Stimulated activated naive CD4-positive, alpha-beta T cell (primary cell): ENCODE data around the gene ST6GALNAC6.
"Not testable (repeated sequence)": the region's sequence is repeated elsewhere in the genome, so short reads cannot be mapped to it uniquely, and the experiment has no call there.

Experiments used
- DNase-seq, 6 experiments: peaks; one replicate each; lab custom pipeline; 2025; lab: John Stamatoyannopoulos, UW

ST6GALNAC6 gene

GRCh38 chr9:127873223-127873691, 26.1 kb downstream of the ST6GALNAC6 start:
- DNase-seq, result no peak

DNA sequence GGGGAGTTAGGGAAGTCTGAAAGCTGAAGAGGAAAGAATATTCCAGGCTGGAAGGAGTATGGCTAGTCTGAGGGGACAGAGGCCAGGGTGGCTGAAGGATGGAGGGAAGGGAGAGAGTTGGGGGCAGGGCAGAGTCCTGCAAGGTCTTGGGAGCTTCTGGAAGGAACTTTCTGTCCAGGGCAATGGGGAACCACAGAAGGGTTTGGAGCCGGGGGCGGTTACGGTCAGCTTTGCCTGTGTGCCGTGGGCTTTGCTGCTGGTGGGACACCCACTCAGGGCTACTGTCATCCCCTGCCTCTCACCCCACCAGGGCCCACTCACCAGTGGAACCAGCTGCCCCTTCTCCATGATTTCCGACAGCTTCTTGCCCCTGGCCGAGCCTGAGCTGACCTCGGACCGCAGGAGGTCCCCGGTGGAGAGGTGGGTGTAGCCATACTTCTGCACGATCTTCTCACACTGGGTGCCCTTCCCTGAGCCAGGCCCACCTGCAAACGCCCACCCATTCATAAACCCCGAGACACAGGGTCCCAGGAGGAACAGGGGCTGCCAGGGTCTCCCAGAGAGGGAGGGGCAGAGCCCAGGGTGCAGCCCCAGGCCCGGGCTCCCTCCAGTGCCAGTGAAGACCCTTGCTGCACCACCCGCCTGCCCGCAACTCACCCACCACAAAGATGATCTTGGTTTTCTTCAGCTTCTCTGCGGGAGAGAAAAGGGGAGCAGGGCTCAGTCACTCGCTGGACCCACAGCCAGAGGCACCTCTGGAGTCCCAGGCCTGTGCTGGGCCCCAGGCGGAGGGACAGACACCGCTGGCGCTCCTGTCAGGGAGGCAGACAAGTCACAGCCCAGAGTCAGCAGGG, 26.8 kb downstream of the ST6GALNAC6 start:
- DNase-seq, result no peak

DNA sequence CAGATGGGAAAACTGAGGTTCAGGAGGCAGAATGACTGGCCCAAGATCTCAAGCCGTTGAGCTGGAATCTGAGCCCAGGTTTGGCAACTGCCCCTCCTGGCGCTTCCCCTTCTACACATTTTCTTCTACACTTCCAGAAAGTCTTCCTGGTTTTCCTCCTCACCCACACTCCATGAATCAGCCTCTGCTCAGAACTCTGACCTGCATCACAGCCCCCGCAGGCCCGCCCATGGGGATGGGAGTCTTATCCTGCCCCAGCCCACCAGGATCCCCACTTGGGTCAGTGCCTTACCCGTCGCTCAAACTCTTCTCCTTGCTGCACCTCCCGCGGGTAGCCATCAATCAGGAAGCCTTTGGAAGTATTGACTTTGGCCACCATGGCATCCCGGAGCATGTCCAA, 27.9 kb downstream of the ST6GALNAC6 start:
- no peak for DNase-seq

GRCh38 chr9:127870887-127871286, 28.5 kb downstream of the ST6GALNAC6 start:
- DNase-seq, result no peak

DNA sequence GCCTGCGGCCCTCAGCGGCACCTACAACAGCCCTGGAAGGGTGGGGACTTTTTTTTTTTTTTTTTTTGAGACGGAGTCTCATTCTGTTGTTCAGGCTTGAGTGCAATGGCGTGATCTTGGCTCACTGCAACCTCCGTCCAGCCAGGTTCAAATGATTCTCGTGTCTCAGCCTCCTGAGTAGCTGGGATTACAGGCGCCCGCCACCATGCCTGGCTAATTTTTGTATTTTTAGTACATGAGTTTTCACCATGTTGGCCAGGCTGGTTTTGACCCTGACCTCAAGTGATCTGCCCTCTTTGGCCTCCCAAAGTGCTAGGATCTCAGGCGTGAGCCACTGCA, 29.3 kb downstream of the ST6GALNAC6 start:
- not testable (repeated sequence) for DNase-seq

DNA sequence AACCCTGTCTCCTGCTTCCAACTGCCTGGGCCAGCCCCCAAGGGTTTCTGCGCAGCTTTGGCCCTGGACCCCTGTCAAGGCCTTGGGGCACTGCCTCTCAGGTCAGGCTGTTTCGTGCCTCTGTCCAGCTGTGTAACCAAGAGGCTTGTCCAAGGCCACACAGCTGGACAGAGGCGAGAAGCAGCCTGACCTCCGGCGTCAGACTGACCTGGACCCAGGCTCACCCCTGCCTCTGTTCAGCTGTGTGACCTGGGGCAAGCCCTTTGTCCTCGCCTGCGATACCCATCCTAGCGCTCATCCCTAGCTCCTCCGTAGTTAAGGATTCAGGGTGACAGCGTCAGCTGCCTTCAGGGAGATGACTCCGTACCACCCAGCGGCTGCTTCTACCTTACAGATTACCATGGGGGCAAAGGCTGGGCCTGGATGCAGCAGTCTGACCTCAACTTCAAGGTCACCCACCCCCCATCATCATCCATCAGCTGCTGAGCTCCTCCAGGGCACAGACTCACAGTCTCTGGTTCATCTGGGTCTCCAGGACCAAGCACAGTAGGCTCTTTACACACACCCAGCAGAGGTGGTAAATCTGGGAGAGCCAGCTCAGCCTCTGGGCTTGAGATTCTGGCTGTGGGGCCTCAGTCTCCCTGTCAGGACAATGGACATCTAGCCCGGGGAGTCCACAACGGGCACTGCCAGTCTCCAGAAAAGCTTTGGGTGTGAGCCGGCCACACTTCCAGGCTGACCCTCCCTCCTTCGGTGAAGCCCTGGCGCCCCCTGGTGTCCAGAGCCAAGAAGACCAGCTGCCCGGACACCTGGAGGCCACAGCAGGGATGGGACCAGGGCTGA, 29.9 kb downstream of the ST6GALNAC6 start:
- DNase-seq, result peak; percentile 23 to 75 (median 63)

DNA sequence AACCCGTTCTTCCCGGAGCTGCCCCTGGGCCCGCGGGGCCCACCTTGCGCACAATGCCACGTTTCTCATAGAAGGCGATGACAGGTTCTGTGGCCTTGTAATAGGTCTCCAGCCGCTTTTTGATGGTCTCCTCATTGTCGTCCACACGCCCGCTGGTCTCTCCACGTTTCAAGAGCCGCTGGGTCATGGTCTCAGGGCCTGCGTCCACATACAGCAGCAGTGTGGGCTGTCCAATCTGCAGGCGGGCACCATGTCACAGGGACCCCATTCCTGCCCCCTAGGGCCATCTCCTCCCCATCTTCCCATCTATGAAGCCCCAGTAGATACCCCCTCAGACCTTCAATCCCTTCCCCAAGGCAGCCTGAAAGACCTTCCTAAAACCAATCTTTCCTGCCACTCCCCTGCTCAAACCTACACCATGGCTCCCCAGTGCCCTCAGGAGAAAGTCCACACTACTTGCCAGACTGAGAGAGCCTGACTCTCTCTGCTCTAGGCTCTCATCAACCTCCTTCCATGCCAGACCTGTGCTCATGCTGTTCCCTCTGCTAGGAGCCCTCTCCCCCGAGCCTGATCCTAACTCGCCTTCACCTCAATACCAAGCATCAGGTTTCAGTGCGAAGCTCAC, 31.0 kb downstream of the ST6GALNAC6 start:
- no peak for DNase-seq

DNA sequence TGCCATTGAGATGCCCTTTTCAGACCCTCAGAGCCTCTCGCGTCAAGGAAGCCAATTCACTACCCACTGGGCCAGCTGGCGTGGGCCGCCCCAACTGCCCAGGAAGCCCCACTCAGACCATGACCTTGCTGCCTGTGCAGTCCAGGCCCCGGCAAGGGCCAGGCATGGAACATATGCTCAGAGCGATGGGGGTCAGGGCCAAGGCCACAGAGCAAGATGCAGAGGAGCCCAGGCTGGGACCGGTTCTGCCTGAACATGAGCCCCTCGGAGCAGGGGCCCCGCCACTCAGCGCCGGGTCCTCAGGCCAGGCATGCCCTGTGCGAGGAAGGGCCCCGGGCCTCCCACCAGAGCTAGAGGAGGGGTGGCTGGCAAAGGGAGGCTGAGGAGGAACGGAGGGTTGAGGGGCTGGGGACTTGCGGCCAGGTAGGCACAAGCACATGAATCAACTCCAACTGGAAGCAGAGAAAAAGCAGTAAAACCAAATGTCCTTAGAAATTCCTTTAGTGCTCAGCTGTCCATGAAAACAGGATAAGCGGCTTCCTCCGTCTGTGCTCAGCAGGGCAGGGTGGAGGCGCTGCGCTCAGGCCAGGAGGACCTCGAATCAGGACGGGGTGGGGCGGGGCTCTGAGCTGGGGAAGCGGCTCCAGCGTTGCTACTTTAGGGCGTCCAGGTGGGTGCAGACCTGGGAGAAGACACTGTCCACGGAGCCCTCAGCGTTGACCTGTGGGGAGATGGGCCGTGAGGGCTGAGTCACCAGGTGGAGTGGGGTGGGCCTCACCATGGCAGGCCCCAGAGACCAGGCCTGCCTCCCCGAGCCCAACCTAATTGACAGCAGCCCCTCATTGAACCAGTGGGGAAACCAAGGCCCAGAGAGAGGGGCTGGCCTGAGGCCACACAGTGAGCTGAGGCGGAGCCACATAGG, 31.8 kb downstream of the ST6GALNAC6 start:
- no peak for DNase-seq

- DNase-seq, result no peak
These were observed 32.9 kb downstream of the ST6GALNAC6 start for GRCh38 chr9:127866535-127866934.

DNA sequence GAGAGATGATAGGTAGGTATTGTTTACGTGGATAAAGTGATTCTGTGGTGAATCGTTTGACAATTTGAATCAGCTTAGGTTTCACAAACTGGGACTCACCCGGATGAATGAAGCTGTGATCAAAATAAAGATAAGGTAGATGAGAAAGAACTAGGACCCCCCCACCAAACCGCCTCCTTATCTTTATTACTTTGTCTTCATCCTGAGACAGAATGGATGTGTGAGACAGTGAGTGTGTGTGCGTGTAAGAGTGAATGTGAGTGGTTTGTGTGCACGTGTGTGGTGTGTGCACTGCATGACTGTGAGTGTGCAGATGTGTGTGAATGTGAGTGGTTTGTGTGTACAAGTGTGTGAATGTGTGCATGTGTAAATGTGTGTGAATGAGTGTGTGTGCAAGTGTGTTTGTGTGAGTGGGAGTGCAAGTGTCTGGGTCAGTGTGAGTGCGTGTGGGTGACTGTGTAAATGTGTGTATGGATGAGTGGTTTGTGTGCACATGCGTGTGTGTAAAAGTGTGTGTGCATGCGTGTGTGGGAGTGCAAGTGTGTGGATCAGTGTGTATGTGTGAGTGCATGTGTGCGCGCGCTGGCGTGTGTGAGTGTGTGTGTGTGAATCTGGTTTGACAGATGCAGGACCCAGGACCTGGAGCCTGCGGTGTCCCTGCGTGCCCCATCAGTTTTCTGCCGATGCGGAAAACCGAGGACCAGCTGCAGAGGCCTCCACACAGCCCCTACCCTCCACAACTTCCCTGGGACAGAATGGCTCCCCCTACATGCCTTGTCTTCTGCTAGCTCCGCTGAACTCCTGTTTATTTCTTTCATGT, 33.5 kb downstream of the ST6GALNAC6 start:
- peak in 3 of 6 experiments; percentile 45 to 51 (median 50) for DNase-seq

GRCh38 chr9:127863191-127863621, 36.2 kb downstream of the ST6GALNAC6 start:
- no peak for DNase-seq

GRCh38 chr9:127862075-127863011, 37.1 kb downstream of the ST6GALNAC6 start:
- peak in 5 of 6 experiments; percentile 16 to 48 (median 29) for DNase-seq

- no peak for DNase-seq
These were observed 38.6 kb downstream of the ST6GALNAC6 start for GRCh38 chr9:127860779-127861178.

DNA sequence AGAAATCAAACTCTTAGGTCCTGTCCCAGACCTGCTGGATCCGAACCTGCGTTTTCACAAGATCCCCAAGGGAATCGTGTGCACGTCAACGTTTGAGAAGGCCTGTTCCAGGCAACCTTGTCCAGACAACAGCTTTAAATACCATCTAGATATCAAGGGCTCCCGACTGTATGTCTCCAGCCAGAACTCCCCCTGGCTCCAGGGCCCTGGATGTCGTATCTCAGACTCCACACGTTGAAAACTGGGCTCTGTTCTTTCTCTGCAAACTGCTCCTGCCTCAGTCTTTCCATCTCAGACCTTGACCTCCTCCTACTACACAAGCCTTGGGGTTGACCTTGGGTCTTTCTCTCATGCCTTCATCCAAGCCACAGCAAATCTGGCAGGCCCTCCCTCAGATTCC, 39.1 kb downstream of the ST6GALNAC6 start:
- no peak for DNase-seq

GRCh38 chr9:127858041-127858512, 41.3 kb downstream of the ST6GALNAC6 start:
- no peak for DNase-seq

GRCh38 chr9:127857278-127857677, 42.1 kb downstream of the ST6GALNAC6 start:
- DNase-seq, result no peak

DNA sequence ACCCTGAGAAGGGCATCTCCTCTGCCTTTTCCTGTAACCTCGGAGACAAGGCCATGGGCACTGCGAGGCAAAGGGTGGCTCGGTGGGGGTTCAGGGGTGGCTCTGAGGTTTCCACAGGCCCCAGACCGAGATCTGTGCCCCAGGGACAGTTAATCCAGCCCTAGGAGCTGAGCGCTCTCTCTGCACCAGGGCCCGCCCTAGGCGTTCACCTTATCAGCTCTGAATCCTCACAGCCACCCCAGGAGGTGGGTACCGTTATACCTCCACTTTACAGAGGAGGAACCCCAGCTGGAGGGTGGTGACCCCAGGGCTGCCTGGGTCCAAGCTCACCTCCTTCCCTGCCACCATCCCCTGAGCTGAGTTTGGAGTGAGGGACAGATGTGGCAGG, 42.7 kb downstream of the ST6GALNAC6 start:
- no peak for DNase-seq

DNA sequence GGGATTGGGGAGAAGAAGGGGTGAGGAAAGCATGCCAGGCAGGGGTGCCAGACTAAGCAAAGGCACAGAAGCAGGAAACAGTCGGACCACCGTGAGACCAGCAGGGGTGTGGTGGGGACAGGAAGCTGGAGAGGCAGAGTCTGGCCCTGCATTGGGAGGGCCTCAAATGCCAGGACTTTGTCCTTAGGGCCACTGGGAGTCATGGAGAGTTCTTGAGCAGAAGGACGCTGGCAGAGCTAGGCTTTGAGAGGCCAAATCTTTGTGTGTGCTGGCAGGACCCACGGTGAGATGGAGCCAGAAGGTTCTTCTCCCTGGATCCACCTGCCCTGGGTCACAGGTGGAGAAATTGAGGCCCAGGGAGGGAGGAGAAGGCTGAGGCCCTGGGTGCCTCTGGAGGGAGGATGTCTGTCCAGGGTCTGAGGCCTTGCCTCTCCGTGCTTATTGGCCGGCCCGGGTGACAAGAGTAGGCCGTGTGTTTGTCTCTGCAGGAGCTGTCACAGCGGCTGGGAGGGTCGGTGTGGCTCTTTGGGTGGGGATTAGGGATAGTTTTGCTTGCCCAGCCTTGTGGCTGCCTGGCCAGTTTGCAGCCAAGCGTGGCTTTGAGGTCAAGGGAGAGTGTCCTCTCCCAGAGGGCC, 43.2 kb downstream of the ST6GALNAC6 start:
- DNase-seq, result no peak

DNA sequence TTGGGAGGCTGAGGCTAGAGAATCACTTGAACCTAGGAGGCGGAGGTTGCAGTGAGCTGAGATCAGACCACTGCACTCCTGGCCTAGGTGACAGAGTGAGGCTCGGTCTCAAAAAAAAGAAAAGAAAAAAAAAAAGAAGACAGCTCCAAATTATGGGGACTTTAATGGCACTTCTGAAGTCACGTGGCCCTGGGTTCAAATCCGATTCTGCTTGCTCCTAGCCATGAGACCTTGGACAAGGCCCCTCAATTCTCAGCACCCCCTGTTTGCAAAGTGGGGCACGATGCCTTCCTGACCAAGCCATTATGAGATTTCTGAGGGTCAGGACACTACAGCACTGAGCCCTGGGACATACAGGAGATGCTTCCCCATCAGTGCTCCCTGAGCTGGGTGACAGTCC, 43.9 kb downstream of the ST6GALNAC6 start:
- DNase-seq, result no peak
